Suprapubic skin (tissue), 4 donors: ENCODE results near the gene ANGPTL7.

Source experiments
- CTCF ChIP-seq, 2 donors: fragments of 200-600 bp in 1 of 2; fragments of 450-650 bp in 1 of 2; sonication (generic) in 1 of 2; IDR thresholded peaks; one replicate each; pipeline ENCODE4 v1.5.1; 2016 to 2019; ENCODE audit warnings: antibody characterized with exemption in 2 of 2, mild to moderate bottlenecking in 1 of 2, moderate library complexity in 1 of 2
- EP300 ChIP-seq: sonication (generic); formaldehyde crosslinking; IDR thresholded peaks from one replicate; pipeline ENCODE4 v1.6.1; 2017; ENCODE audit warnings: antibody characterized with exemption
- POLR2A ChIP-seq, 2 donors: fragments of 450-650 bp; IDR thresholded peaks; one replicate each; pipeline ENCODE4 v1.6.1; 2017; ENCODE audit warnings: antibody characterized with exemption in 2 of 2, mild to moderate bottlenecking in 2 of 2, moderate library complexity in 2 of 2
- POLR2AphosphoS5 ChIP-seq, 3 donors: sonication (generic); formaldehyde crosslinking; IDR thresholded peaks; one replicate each; pipeline ENCODE4 v1.6.1; 2017; ENCODE audit warnings: antibody characterized with exemption in 3 of 3

DNA sequence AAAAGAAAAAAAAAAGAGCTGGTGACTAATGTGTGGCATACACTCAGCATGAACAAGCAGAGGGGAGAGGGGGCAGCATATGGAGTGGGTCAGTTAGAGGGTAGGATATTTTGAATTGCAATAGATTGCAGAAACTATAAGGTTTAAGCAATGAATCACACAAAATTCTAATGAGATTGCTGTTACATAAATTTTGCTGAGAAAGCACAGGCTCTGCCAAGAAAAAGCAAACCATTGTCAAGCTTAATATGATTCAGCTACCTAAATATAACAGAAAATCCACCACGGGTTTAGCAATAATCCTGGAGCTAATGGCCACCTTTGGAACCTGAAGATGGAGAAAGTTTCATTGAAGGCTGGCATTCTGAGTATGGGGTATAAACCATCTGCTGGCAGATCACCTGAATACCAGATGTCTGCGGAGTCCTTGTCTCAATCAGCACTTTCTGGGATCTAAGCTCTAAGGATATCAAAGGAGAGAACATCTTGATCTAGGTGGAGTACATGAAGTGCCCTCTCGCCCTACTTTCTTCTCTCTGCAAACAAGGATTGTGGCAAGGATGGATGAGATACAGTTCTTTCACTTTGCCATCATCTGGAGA is 30.3 kb upstream of the ANGPTL7 start:
- TF ChIP-seq POLR2A (IDR thresholded peaks at IDR 0.05) (no peak), CTCF (IDR thresholded peaks at IDR 0.05) (no peak), EP300 (no peak), POLR2AphosphoS5 (IDR thresholded peaks at IDR 0.05) (no peak)
